Activated T-helper 2 cell treated with anti-CD3 and anti-CD28 coated beads, Interferon-gamma antibody, Interleukin-2, Interleukin-4, amounts not matched to agents 10 μg/mL and 5 μg/mL and 100 μg/mL, durations not matched to agents 14 hours and 24 hours and 36 hours (primary cell): ENCODE results near the gene MUC5AC. TPM values are rescaled to one million over a fixed set of nuclear protein-coding genes. Genes with fewer than 3 reads are reported as not detected.
"Not testable (repeated sequence)": the region's sequence is repeated elsewhere in the genome, so short reads cannot be mapped to it uniquely, and the experiment has no call there.

ENCODE experiments used
- DNase-seq: peaks from one replicate; pipeline ENCODE4 v3.0.0; 2021; ENCODE audit warnings: low spot score
- H3K27ac Mint-ChIP-seq: one replicate; pipeline ENCODE4 v1.8.0; 2021; ENCODE audit warnings: mixed read lengths
- H3K27me3 Mint-ChIP-seq: one replicate; pipeline ENCODE4 v1.8.0; 2021; ENCODE audit warnings: low read depth, mixed read lengths
- H3K36me3 Mint-ChIP-seq: one replicate; pipeline ENCODE4 v1.8.0; 2021; ENCODE audit warnings: low read depth, mixed read lengths
- H3K4me1 Mint-ChIP-seq: one replicate; pipeline ENCODE4 v1.8.0; 2021; ENCODE audit warnings: low read depth, mixed read lengths
- H3K4me3 Mint-ChIP-seq: one replicate; pipeline ENCODE4 v1.8.0; 2021; ENCODE audit warnings: low read depth, mild to moderate bottlenecking, moderate library complexity, mixed read lengths
- H3K9me3 Mint-ChIP-seq: one replicate; pipeline ENCODE4 v1.8.0; 2021; ENCODE audit warnings: mixed read lengths
- intact Hi-C: fragments of 100-400 bp; cut with micrococcal nuclease; formaldehyde crosslinking; loops from one replicate; pipeline ENCODE4 v1.15.1; 2023
- total RNA-seq: library from RNA; stranded (reverse); gene quantifications from 2 replicates; pipeline ENCODE4 v1.2.3, GENCODE V29; 2022

Gene MUC5AC, protein sequence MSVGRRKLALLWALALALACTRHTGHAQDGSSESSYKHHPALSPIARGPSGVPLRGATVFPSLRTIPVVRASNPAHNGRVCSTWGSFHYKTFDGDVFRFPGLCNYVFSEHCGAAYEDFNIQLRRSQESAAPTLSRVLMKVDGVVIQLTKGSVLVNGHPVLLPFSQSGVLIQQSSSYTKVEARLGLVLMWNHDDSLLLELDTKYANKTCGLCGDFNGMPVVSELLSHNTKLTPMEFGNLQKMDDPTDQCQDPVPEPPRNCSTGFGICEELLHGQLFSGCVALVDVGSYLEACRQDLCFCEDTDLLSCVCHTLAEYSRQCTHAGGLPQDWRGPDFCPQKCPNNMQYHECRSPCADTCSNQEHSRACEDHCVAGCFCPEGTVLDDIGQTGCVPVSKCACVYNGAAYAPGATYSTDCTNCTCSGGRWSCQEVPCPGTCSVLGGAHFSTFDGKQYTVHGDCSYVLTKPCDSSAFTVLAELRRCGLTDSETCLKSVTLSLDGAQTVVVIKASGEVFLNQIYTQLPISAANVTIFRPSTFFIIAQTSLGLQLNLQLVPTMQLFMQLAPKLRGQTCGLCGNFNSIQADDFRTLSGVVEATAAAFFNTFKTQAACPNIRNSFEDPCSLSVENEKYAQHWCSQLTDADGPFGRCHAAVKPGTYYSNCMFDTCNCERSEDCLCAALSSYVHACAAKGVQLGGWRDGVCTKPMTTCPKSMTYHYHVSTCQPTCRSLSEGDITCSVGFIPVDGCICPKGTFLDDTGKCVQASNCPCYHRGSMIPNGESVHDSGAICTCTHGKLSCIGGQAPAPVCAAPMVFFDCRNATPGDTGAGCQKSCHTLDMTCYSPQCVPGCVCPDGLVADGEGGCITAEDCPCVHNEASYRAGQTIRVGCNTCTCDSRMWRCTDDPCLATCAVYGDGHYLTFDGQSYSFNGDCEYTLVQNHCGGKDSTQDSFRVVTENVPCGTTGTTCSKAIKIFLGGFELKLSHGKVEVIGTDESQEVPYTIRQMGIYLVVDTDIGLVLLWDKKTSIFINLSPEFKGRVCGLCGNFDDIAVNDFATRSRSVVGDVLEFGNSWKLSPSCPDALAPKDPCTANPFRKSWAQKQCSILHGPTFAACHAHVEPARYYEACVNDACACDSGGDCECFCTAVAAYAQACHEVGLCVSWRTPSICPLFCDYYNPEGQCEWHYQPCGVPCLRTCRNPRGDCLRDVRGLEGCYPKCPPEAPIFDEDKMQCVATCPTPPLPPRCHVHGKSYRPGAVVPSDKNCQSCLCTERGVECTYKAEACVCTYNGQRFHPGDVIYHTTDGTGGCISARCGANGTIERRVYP (N-terminal part only)
- not detected in 2 replicates for total RNA-seq

DNA sequence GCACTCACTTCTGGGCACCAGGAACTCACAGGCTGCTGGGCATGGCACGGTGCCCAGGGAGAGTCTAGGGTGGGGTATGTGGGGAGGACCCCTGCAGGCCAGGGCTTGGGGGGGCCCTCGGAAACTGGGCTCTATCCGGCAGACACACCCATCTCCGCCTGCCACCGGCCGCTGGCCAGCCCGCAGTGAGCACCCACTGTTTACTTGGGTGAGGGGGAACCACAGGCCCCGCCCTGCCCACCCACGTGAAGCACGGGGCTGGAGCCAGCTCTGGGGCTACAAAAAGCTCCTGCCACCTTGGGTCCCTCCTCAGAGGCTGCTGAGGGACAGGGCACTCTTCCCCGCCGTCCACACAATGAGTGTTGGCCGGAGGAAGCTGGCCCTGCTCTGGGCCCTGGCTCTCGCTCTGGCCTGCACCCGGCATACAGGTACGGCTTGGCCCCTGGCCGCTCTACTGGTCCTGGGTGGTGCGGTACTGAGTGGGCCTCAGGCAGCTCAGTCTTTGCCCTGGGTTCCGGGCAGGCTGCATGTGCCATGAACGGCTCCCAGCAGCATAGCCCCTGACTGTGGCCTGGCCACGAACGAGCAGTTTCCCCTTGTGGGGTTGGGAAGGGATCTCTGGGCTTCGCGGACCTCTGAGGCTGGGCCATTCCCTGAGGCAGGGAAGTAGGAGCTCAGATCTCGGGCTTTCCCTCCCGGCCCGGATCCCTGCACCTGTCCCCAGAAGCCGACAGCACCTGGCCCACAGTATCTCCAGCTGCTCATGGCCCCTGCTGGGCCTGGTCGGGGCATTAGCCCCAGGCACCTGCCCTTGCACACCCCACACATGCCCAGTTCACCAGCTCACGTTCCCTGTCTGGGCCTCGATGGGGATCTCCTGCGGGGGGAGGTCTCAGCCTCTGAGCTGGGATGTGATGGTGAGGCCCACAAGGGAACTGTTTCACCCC lies at the start of gene MUC5AC:
Gene MUC5AC, plus strand, starts transcription at position 309 of the 947 bp plus-strand sequence. Its CDS starts 47 bp downstream, at position 356.
- Mint-ChIP-seq H3K27ac (no peak within 1 kb of the TSS), H3K27me3 (no peaks in the 10 kb centered on the region), H3K36me3 (no peaks in the 10 kb centered on the region), H3K9me3 (no peaks in the 10 kb centered on the region), H3K4me3 (no peak within 1 kb of the TSS), H3K4me1 (no peaks in the 10 kb centered on the region)
- intact Hi-C loops = no loop called here
- DNase-seq = no peak

DNA sequence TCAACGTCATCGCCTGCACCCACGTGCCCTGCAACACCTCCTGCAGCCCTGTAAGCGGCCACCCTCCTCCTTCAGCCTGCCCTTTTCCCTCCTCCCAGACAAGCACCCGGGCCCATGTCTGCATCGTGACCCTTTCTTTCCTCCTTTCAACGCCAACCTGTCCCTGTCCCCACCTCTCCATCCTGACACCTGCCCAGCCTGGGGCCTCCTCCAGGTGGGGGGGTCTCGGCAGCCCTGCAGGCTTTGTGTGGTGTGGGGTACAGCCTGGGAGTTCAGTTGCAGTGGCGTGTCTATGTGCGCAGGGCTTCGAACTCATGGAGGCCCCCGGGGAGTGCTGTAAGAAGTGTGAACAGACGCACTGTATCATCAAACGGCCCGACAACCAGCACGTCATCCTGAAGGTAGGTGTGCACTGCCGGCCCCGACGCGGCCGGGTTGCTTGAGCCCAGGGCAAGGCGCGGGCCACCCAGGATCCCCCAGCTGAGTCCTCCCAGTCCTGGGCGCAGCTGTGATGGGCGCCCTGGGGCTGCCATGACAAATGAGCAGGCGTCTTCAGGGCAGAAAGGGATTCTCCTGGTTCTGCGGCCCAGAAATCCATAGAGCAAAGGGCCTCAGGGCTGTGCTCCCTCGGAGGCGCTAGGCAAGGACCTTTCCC lies 49.4 kb upstream of the MUC5AC start:
- H3K27me3 Mint-ChIP-seq = no peaks in the 10 kb centered on the region
- no peak for DNase-seq
- H3K27ac Mint-ChIP-seq = no peak overlapping the region
- H3K4me3 Mint-ChIP-seq = no peak overlapping the region
- intact Hi-C loops = no loop called here
- no peaks in the 10 kb centered on the region for H3K4me1 Mint-ChIP-seq
- no peaks in the 10 kb centered on the region for H3K36me3 Mint-ChIP-seq
- H3K9me3 Mint-ChIP-seq = peaks cover 4% of the 10 kb centered on the region

DNA sequence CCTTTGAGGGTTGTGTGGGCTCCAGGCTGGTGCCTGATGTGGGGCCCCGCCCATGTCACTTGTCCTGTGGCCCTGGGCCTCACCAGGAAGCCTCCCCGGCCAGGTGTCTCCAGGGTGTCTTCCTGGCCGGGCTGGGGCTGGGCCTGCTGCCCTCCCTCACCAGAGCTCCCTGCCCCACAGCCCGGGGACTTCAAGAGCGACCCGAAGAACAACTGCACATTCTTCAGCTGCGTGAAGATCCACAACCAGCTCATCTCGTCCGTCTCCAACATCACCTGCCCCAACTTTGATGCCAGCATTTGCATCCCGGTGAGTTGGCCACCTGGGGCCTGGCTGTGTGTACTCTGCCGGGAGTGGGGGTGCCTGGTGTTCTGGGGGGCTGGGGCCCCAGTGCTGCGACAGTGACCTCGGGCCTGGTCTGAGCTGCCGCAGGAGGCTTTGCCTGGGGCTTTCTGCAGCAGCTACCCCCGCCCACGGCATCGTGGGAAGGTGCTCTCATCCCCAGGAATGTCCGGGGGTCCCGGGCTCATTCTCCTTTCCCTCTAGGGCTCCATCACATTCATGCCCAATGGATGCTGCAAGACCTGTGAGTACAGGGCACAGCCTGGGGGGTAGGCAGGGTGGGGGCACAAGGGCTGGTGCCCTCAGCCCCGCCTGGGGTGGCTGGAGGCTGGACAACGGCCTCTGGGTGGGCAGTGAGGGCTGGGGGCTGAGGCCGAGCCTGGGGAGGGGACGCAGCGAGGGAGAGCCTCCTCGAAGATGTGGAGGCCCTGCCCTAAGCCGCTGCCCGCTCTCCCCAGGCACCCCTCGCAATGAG lies 48.4 kb upstream of the MUC5AC start:
- H3K4me1 Mint-ChIP-seq = no peaks in the 10 kb centered on the region
- no peak overlapping the region for H3K4me3 Mint-ChIP-seq
- peaks cover 4% of the 10 kb centered on the region for H3K9me3 Mint-ChIP-seq
- no peaks in the 10 kb centered on the region for H3K36me3 Mint-ChIP-seq
- no peak for DNase-seq
- no peaks in the 10 kb centered on the region for H3K27me3 Mint-ChIP-seq
- H3K27ac Mint-ChIP-seq = no peak overlapping the region
- intact Hi-C loops = no loop called here

DNA sequence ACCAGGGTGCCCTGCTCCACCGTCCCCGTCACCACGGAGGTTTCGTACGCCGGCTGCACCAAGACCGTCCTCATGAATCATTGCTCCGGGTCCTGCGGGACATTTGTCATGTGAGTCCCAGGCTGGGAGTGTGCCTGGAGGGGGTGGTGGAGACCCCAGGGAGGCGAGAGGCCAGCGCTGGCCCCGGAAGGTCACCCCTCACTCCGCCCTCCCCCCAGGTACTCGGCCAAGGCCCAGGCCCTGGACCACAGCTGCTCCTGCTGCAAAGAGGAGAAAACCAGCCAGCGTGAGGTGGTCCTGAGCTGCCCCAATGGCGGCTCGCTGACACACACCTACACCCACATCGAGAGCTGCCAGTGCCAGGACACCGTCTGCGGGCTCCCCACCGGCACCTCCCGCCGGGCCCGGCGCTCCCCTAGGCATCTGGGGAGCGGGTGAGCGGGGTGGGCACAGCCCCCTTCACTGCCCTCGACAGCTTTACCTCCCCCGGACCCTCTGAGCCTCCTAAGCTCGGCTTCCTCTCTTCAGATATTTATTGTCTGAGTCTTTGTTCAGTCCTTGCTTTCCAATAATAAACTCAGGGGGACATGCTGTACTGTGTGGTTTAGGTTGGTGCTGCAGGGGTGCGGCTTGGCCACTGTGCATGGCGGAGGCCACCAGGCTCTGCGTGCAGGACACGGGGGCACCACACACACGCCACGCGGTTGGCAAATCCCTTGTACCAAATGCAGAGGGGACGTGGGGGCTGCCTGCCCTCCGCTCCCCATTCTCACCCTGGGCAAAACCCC lies 47.6 kb upstream of the MUC5AC start:
- peaks cover 4% of the 10 kb centered on the region for H3K9me3 Mint-ChIP-seq
- H3K36me3 Mint-ChIP-seq = no peaks in the 10 kb centered on the region
- no peak overlapping the region for H3K27ac Mint-ChIP-seq
- H3K4me3 Mint-ChIP-seq = no peak overlapping the region
- no peaks in the 10 kb centered on the region for H3K27me3 Mint-ChIP-seq
- DNase-seq = no peak
- intact Hi-C loops = loop anchor here (10.0 kb wide), 1 partner anchor 405 kb away; no protein-coding TSS in a partner anchor
- H3K4me1 Mint-ChIP-seq = no peaks in the 10 kb centered on the region

DNA sequence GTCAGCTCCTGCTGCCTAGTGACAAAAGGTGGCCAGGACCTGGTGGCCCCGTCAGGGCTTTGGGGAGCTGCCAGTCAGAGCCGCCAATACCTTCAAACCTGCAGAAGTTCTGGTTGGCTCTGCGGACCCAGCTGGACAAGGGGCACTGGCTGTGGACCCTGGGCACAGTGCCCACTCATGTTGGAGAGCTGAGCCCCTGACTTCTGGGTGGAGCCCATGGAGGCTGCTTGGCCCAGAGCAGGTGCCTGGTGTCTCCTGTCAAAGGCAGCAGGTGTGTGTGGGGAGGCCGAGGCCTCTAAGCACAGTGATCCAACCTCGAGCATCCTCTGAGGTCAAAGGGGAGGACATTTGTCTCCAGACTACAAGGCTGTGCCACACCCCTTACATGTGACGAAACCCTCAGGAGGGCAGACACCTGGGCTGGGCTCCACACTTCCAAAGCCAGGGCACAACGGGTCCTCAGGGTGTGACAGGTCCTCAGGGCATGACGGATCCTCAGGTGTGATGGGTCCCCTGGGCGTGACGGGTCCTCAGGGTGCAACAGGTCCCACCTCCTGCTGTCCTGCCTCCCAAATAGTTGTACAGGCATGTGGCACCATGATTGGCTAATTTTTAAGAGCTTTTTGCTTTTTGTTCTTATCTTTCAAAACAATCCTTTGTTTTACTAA lies 46.1 kb upstream of the MUC5AC start:
- no peak overlapping the region for H3K27ac Mint-ChIP-seq
- intact Hi-C loops = loop anchor here (10.0 kb wide), 1 partner anchor 403 kb away; no protein-coding TSS in a partner anchor
- DNase-seq = no peak
- H3K27me3 Mint-ChIP-seq = no peaks in the 10 kb centered on the region
- H3K36me3 Mint-ChIP-seq = no peaks in the 10 kb centered on the region
- H3K9me3 Mint-ChIP-seq = peaks cover 4% of the 10 kb centered on the region
- no peaks in the 10 kb centered on the region for H3K4me1 Mint-ChIP-seq
- no peak overlapping the region for H3K4me3 Mint-ChIP-seq

DNA sequence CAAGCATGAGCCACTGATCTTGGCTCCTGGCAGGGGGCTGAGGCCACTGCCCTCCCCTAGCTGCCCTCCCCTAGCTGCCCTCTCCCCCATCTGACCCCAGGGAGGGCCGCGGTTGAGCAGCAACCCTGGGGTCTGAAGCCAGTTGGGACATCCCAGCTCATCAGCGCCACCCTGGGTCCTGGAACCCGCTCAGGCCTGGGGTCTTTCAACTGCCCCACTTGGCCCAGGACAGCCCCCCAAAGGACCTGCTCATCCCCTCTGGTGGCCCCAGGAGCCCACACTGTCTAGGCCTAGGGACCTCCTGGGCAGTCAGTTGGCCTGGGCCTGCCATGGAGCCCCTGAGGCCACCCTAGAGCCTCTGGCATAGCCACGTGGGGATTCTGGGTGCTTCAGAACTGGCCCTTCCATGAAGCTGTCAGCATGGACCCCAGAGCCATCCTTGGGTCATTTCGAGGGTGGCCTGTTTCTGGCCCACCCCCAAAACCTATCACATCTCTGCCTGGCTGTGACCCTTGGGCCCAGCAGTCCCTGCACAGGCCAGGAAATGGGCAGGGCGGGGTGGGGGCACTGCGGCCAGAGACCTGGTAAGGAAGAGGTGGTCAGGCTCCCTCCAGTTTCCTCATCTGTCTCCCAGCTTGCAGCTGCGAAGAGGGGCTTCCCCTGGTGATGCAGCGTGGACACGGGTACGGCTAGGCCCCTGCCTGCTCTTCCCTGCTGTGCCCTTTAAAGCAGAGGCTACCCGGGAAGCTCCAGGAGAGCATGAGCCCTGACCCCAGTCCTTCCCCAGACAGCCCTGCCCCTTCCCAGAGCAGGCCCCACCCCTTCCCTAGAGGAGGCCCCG lies 45.2 kb upstream of the MUC5AC start:
- peaks cover 4% of the 10 kb centered on the region for H3K9me3 Mint-ChIP-seq
- intact Hi-C loops = loop anchor here (10.0 kb wide), 1 partner anchor 402 kb away; no protein-coding TSS in a partner anchor
- no peak for DNase-seq
- no peaks in the 10 kb centered on the region for H3K27me3 Mint-ChIP-seq
- H3K36me3 Mint-ChIP-seq = no peaks in the 10 kb centered on the region
- H3K4me1 Mint-ChIP-seq = no peaks in the 10 kb centered on the region
- H3K4me3 Mint-ChIP-seq = no peak overlapping the region
- H3K27ac Mint-ChIP-seq = no peak overlapping the region

DNA sequence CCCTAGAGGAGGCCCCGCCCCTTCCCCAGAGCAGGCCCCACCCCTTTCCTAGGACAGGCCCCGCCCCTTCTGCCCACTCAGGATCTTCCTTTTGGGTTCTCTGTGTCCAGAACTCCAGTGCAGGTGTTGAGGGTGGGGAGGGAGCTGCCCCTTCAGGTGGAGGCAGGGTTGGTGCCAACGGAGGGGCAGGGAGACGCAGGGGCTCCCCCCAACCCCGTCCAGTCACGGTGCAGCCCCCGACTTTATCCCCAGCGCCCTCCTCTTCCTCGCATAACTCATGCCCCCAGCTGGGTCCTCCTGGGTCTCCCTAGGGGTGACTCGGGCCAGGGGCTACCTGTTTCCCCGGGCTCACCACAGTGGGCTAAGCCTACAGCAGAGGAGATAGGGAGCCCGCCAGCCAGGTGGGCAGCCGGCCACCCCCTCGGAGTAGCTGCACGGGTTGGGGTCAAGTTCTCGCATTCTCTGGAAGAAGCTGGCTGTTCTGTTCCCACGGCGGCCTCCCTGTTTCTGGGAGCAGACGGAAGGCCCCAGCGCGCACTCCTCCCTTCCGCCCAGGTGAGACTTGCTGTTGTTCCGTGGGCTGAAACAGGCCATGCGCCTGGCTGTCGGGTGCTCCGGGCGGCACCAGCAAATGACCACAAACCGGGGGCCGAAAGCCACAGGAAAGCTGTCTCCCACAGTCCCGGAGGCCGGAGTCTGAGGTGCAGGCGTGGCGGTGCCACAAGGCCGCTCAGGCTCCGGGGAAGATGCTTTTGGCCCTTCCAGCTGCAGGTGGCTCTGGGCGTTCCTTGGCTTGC lies 44.1 kb upstream of the MUC5AC start:
- Mint-ChIP-seq H3K27ac (no peak overlapping the region), H3K4me3 (no peak overlapping the region), H3K4me1 (no peaks in the 10 kb centered on the region), H3K9me3 (peaks cover 4% of the 10 kb centered on the region), H3K27me3 (no peaks in the 10 kb centered on the region), H3K36me3 (no peaks in the 10 kb centered on the region)
- DNase-seq = no peak
- intact Hi-C loops = loop anchor here (10.0 kb wide), 1 partner anchor 401 kb away; no protein-coding TSS in a partner anchor

DNA sequence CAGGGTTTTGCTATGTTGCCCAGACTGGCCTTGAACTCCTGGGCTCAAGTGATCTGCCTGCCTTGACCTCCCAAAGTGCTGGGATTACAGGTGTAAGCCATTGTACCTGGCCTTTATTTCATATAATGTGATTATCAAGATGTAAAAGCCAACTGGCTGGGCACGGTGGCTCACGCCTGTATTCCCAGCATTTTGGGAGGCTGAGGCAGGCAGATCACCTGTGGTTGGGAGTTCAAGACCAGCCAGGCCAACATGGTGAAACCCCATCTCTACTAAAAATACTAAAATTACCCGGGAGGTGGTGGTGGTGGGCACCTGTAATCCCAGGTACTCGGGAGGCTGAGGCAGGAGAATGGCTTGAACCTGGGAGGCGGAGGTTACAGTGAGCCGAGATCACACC lies 42.5 kb upstream of the MUC5AC start:
- H3K4me1 Mint-ChIP-seq, H3K27me3 Mint-ChIP-seq, H3K4me3 Mint-ChIP-seq, DNase-seq, H3K9me3 Mint-ChIP-seq, H3K36me3 Mint-ChIP-seq, H3K27ac Mint-ChIP-seq: not testable (repeated sequence)
- intact Hi-C loops = loop anchor here (10.0 kb wide), 1 partner anchor 400 kb away; no protein-coding TSS in a partner anchor

DNA sequence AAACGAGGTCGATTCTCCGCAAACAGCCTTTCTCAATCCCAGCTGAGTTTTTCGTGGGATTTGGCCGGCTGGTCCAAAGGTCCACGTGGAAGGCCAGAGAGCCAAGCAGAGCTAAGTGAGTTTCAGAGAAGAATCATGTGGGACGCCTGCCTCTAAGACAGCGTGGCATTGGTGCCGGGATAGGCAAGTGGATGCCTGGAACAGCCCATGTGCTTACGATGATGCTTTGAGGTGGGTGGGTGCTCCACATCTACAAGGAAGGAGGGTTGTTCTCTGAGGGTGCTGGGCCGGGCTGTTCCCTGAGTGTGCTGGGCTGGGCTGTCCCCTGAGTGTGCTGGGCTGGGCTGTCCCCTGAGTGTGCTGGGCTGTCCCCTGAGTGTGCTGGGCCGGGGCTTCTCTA lies 41.6 kb upstream of the MUC5AC start:
- H3K27me3 Mint-ChIP-seq = no peaks in the 10 kb centered on the region
- intact Hi-C loops = loop anchor here (10.0 kb wide), 1 partner anchor 399 kb away; no protein-coding TSS in a partner anchor
- no peaks in the 10 kb centered on the region for H3K4me1 Mint-ChIP-seq
- no peak for DNase-seq
- H3K27ac Mint-ChIP-seq = no peak overlapping the region
- H3K36me3 Mint-ChIP-seq = no peaks in the 10 kb centered on the region
- no peaks in the 10 kb centered on the region for H3K9me3 Mint-ChIP-seq
- no peak overlapping the region for H3K4me3 Mint-ChIP-seq
